ENCODE data around the gene SCAI. TPM values are rescaled to one million over a fixed set of nuclear protein-coding genes. Genes with fewer than 3 reads are reported as not detected.

Gene SCAI
- total RNA-seq, 1 experiment from 2014 or later, result 4.7 TPM

- no peak for ATAC-seq
- ChIA-PET POLR2A (interaction anchor here (0.7 kb wide), 1 partner anchor 204 kb away, joined by 14 read pairs; no protein-coding TSS in a partner anchor), CTCF (interaction anchor here (0.7 kb wide), 2 partner anchors 194 to 602 kb away, joined by 4 to 5 read pairs; no protein-coding TSS in a partner anchor)
- Histone ChIP-seq H3K27ac (ENCODE audit: low read length) (no peak overlapping the region; the same call in 1 of the 2 replicates), H3K4me1 (ENCODE audit: control insufficient read depth, insufficient read depth, low read length) (no peaks in the 10 kb centered on the region; the same call in 1 of the 2 replicates), H3K36me3 (ENCODE audit: control insufficient read depth, insufficient read depth, low read length) (no peaks in the 10 kb centered on the region; the same call in 1 of the 2 replicates), H3K27me3 (ENCODE audit: control insufficient read depth, insufficient read depth, low read length) (no peaks in the 10 kb centered on the region), H3K4me3 (ENCODE audit: low read depth in 2 of 2, low read length in 2 of 2) (peak overlapping the region; percentile 39 to 59), H3K9me3 (ENCODE audit: control insufficient read depth, insufficient read depth, low read depth, low read length) (no peaks in the 10 kb centered on the region)
- intact Hi-C loops (cut with micrococcal nuclease; ENCODE audit: unreplicated experiment), result loop anchor here (10.0 kb wide), 1 partner anchor 198 kb away; the partner anchor contains the start of gene GOLGA1
- no peak for TF ChIP-seq TCF7L2 (IDR thresholded peaks at IDR 0.05; ENCODE audit: low read depth, low read length)
- no peak for DNase-seq (ENCODE audit: low read depth, low spot score)
- no TSS peak for BruUV-seq (replicated peaks)
- in situ Hi-C loops (cut with HindIII; ENCODE audit: low pct_unique_long_range_greater_than_20kb, low sequenced_read_pairs), result no loop called here
Measured at GRCh38 chr9:125142560-125143376, 560 bp downstream of the SCAI start.

GRCh38 chr9:125141751-125142150, 1.6 kb downstream of the SCAI start:
- no peak for ATAC-seq
- TF ChIP-seq CTCF (IDR thresholded peaks at IDR 0.05) (no peak), REST (IDR thresholded peaks at IDR 0.05; ENCODE audit: insufficient read depth in 1 of 2, low read depth in 2 of 2, low read length in 1 of 2) (no peak), SIN3A (IDR thresholded peaks at IDR 0.05; ENCODE audit: borderline replicate concordance, insufficient read depth, low read depth, low read length) (no peak), TCF7L2 (IDR thresholded peaks at IDR 0.05; ENCODE audit: low read depth, low read length) (no peak), POLR2AphosphoS5 (IDR thresholded peaks at IDR 0.05; ENCODE audit: low read depth, low read length) (no peak)
- POLR2A ChIA-PET, result no interaction called here
- H3K27me3 ChIP-seq (ENCODE audit: control insufficient read depth, insufficient read depth, low read length), result no peaks in the 10 kb centered on the region
- in situ Hi-C loops (cut with HindIII; ENCODE audit: low pct_unique_long_range_greater_than_20kb, low sequenced_read_pairs), result no loop called here
- intact Hi-C loops (cut with micrococcal nuclease; ENCODE audit: unreplicated experiment), result loop anchor here (10.0 kb wide), 1 partner anchor 197 kb away; the partner anchor contains the start of gene GOLGA1
- H3K36me3 ChIP-seq (ENCODE audit: control insufficient read depth, insufficient read depth, low read length), result no peaks in the 10 kb centered on the region; the same call in 1 of the 2 replicates
- H3K4me3 ChIP-seq (ENCODE audit: low read depth in 2 of 2, low read length in 2 of 2), result no peak overlapping the region
- CTCF ChIA-PET, result no interaction called here
- DNase-seq (ENCODE audit: low read depth, low spot score), result no peak
- H3K27ac ChIP-seq (ENCODE audit: low read length), result no peak overlapping the region
- no peaks in the 10 kb centered on the region for H3K9me3 ChIP-seq (ENCODE audit: control insufficient read depth, insufficient read depth, low read depth, low read length)
- BruUV-seq (replicated peaks), result no TSS peak
- H3K4me1 ChIP-seq (ENCODE audit: control insufficient read depth, insufficient read depth, low read length), result no peaks in the 10 kb centered on the region; the same call in 1 of the 2 replicates

Data from Panc1 (cell line).